ENCODE measurements around the gene ENPP3. TPM values are rescaled to one million over a fixed set of nuclear protein-coding genes. Genes with fewer than 3 reads are reported as not detected.

Gene ENPP3
- total and polyA plus RNA-seq, 2 experiments from 2014 or later = not detected

- no peaks in the 10 kb centered on the region for H3K27me3 ChIP-seq (ENCODE audit: insufficient read depth)
- DNase-seq (ENCODE audit: low spot score) (peak; percentile 56), ATAC-seq (peak; percentile 60; the same call in 2 of the 3 replicates)
- peak overlapping the region; percentile 52; the same call in 1 of the 2 replicates for H3K4me2 ChIP-seq
- H4K20me1 ChIP-seq (replicated peaks; ENCODE audit: insufficient read depth) = no peaks in the 10 kb centered on the region
- H3K27me3 Mint-ChIP-seq (ENCODE audit: insufficient read depth, low read depth, poor library complexity) = no peaks in the 10 kb centered on the region
- no peak overlapping the region for H3K4me3 Mint-ChIP-seq
- H3K4me1 ChIP-seq (ENCODE audit: insufficient read depth) = peaks cover 16% of the 10 kb centered on the region; the same call in 1 of the 2 replicates
- no peaks in the 10 kb centered on the region; the same call in 2 of the 3 replicates for H3K9me3 Mint-ChIP-seq
- no peaks in the 10 kb centered on the region for H3K79me2 ChIP-seq (replicated peaks; ENCODE audit: insufficient read depth)
- peaks cover 19% of the 10 kb centered on the region; the same call in 2 of the 3 replicates for H3K4me1 Mint-ChIP-seq
- H3K36me3 Mint-ChIP-seq (ENCODE audit: low read depth) = 0 out of 3 replicates have a peak, but pooled peaks cover 3% of the 10 kb centered on the region
- H3K27ac ChIP-seq (ENCODE audit: low read depth) = no peak overlapping the region
- TF ChIP-seq ZNF331 (CRISPR knock-in tag; IDR thresholded peaks at IDR 0.05; ENCODE audit: low read depth) = no peak
- TF ChIP-seq EZH2 (IDR thresholded peaks at IDR 0.05; ENCODE audit: low read depth, unreplicated experiment) = no peak
- TF ChIP-seq, protein P1, sequence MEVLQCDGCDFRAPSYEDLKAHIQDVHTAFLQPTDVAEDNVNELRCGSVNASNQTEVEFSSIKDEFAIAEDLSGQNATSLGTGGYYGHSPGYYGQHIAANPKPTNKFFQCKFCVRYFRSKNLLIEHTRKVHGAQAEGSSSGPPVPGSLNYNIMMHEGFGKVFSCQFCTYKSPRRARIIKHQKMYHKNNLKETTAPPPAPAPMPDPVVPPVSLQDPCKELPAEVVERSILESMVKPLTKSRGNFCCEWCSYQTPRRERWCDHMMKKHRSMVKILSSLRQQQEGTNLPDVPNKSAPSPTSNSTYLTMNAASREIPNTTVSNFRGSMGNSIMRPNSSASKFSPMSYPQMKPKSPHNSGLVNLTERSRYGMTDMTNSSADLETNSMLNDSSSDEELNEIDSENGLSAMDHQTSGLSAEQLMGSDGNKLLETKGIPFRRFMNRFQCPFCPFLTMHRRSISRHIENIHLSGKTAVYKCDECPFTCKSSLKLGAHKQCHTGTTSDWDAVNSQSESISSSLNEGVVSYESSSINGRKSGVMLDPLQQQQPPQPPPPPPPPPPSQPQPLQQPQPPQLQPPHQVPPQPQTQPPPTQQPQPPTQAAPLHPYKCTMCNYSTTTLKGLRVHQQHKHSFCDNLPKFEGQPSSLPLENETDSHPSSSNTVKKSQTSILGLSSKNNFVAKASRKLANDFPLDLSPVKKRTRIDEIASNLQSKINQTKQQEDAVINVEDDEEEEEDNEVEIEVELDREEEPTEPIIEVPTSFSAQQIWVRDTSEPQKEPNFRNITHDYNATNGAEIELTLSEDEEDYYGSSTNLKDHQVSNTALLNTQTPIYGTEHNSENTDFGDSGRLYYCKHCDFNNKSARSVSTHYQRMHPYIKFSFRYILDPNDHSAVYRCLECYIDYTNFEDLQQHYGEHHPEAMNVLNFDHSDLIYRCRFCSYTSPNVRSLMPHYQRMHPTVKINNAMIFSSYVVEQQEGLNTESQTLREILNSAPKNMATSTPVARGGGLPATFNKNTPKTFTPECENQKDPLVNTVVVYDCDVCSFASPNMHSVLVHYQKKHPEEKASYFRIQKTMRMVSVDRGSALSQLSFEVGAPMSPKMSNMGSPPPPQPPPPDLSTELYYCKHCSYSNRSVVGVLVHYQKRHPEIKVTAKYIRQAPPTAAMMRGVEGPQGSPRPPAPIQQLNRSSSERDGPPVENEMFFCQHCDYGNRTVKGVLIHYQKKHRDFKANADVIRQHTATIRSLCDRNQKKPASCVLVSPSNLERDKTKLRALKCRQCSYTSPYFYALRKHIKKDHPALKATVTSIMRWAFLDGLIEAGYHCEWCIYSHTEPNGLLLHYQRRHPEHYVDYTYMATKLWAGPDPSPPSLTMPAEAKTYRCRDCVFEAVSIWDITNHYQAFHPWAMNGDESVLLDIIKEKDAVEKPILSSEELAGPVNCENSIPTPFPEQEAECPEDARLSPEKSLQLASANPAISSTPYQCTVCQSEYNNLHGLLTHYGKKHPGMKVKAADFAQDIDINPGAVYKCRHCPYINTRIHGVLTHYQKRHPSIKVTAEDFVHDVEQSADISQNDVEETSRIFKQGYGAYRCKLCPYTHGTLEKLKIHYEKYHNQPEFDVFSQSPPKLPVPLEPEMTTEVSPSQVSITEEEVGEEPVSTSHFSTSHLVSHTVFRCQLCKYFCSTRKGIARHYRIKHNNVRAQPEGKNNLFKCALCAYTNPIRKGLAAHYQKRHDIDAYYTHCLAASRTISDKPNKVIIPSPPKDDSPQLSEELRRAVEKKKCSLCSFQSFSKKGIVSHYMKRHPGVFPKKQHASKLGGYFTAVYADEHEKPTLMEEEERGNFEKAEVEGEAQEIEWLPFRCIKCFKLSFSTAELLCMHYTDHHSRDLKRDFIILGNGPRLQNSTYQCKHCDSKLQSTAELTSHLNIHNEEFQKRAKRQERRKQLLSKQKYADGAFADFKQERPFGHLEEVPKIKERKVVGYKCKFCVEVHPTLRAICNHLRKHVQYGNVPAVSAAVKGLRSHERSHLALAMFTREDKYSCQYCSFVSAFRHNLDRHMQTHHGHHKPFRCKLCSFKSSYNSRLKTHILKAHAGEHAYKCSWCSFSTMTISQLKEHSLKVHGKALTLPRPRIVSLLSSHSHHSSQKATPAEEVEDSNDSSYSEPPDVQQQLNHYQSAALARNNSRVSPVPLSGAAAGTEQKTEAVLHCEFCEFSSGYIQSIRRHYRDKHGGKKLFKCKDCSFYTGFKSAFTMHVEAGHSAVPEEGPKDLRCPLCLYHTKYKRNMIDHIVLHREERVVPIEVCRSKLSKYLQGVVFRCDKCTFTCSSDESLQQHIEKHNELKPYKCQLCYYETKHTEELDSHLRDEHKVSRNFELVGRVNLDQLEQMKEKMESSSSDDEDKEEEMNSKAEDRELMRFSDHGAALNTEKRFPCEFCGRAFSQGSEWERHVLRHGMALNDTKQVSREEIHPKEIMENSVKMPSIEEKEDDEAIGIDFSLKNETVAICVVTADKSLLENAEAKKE (CRISPR knock-in tag; IDR thresholded peaks at IDR 0.05) = no peak
- no peak for TF ChIP-seq JUNB (IDR thresholded peaks at IDR 0.05; ENCODE audit: unreplicated experiment)
- H3K4me3 ChIP-seq = no peak overlapping the region
- no peaks in the 10 kb centered on the region for H3K36me3 ChIP-seq (ENCODE audit: insufficient read depth)
- H3K9me2 ChIP-seq (ENCODE audit: insufficient read depth) = no peaks in the 10 kb centered on the region
- H3F3A ChIP-seq (replicated peaks; ENCODE audit: low read depth) = no peaks in the 10 kb centered on the region
- H2AFZ ChIP-seq = peak overlapping the region; percentile 24; the same call in 1 of the 2 replicates
- H3K27ac Mint-ChIP-seq = no peak overlapping the region
These were observed 158.3 kb downstream of the ENPP3 start for GRCh38 chr6:131795366-131795765.

Small RNA genes within 50 kb of the gene (microRNA-seq; reads per million reads assigned to microRNA genes)
- gene MIR548H5 = not detected

Small RNA genes within 50 kb of the gene (small RNA-seq; reads per million reads assigned to genes)
- gene MIR548H5 (ENCODE audit: low replicate concordance) = not detected
- not detected for gene RNU4-18P (ENCODE audit: low replicate concordance)

Other genes starting within 250 kb of the ENPP3 start
- not detected in 2 replicates for gene ARG1, start 64.1 kb upstream of the ENPP3 start, total RNA-seq (2014; rRNA removed; shearing (Covaris generic))
- gene ARG1, start 64.1 kb upstream of the ENPP3 start, polyA plus RNA-seq (2016; fragmentation: Nextera tagmentation; extraction: Ambion mirVana) = 0.18 and 0.42 TPM in 2 replicates
- 22.5 and 23.6 TPM in 2 replicates for gene MED23, start 9.1 kb upstream of the ENPP3 start, total RNA-seq (2014; rRNA removed; shearing (Covaris generic))
- gene MED23, start 9.1 kb upstream of the ENPP3 start, polyA plus RNA-seq (2016; fragmentation: Nextera tagmentation; extraction: Ambion mirVana) = 7.3 and 8.6 TPM in 2 replicates
- not detected in 2 replicates for gene OR2A4, start 64.1 kb downstream of the ENPP3 start, total RNA-seq (2014; rRNA removed; shearing (Covaris generic))
- not detected in 2 replicates for gene OR2A4, start 64.1 kb downstream of the ENPP3 start, polyA plus RNA-seq (2016; fragmentation: Nextera tagmentation; extraction: Ambion mirVana)
- gene CTAGE9, start 73.7 kb downstream of the ENPP3 start, total RNA-seq (2014; rRNA removed; shearing (Covaris generic)) = 0.10 TPM in 1 of 2 replicates, not detected in the other
- gene CTAGE9, start 73.7 kb downstream of the ENPP3 start, polyA plus RNA-seq (2016; fragmentation: Nextera tagmentation; extraction: Ambion mirVana) = 0.13 TPM in 1 of 2 replicates, not detected in the other
- 42.6 and 46.9 TPM in 2 replicates for gene ENPP1, start 170.7 kb downstream of the ENPP3 start, total RNA-seq (2014; rRNA removed; shearing (Covaris generic))
- 14.5 and 17.3 TPM in 2 replicates for gene ENPP1, start 170.7 kb downstream of the ENPP3 start, polyA plus RNA-seq (2016; fragmentation: Nextera tagmentation; extraction: Ambion mirVana)